ENCODE measurements around the gene FHOD3. TPM values are rescaled to one million over a fixed set of nuclear protein-coding genes. Genes with fewer than 3 reads are reported as not detected.

Gene FHOD3
- total RNA-seq, 2 experiments from 2014 or later, result not detected

DNA sequence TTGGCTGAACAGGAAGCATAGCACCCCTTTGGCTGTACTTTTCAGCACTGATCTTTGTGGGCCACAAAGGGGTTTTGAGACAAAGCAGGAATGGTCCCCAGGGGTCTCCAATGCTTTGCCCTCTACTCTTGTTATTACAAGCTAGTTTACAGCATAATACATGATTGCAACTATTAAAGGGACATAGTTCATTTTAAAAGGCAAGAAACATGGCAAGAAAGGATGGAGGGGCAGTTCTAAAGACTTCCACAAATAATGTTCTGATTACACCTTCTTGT lies 196.6 kb downstream of the FHOD3 start:
- no peak for ATAC-seq
- Mint-ChIP-seq H3K27ac (no peak overlapping the region), H3K9me3 (no peaks in the 10 kb centered on the region), H3K27me3 (peaks cover 12% of the 10 kb centered on the region), H3K4me3 (no peak overlapping the region), H3K4me1 (ENCODE audit: low read depth) (peaks cover 5% of the 10 kb centered on the region), H3K36me3 (ENCODE audit: low read depth) (no peaks in the 10 kb centered on the region)
- no peak for TF ChIP-seq CTCF (IDR thresholded peaks at IDR 0.05)
- intact Hi-C loops (cut with micrococcal nuclease), result no loop called here
- DNase-seq, result no peak
- POLR2A ChIA-PET, result no interaction called here
- CTCF ChIA-PET, result no interaction called here

DNA sequence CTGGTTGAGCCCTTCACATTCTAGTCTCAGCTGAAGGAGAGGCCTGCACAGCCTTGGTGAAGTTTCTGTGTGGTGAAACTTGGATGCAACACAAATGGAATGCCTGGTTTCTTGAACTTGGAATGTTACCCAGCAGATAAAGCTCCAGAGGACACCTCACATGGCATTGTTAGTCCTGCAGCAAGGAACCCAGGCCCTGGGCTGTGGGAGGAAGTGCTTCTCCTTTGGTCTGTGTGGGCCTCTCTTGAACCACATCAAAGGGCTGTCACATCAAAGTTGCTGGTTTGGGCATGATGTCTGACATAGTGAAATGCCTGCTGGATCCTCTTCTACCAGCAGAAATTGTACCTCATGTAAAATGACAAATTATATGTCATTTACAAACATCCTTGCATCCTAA lies 198.5 kb downstream of the FHOD3 start:
- H3K27ac Mint-ChIP-seq, result no peak overlapping the region
- H3K27me3 Mint-ChIP-seq, result peaks cover 8% of the 10 kb centered on the region
- ChIA-PET CTCF (no interaction called here), POLR2A (no interaction called here)
- TF ChIP-seq CTCF (IDR thresholded peaks at IDR 0.05), result no peak
- no peak for ATAC-seq
- H3K36me3 Mint-ChIP-seq (ENCODE audit: low read depth), result no peaks in the 10 kb centered on the region
- H3K4me1 Mint-ChIP-seq (ENCODE audit: low read depth), result peaks cover 5% of the 10 kb centered on the region
- peak; percentile 35 for DNase-seq
- H3K9me3 Mint-ChIP-seq, result no peaks in the 10 kb centered on the region
- H3K4me3 Mint-ChIP-seq, result no peak overlapping the region
- intact Hi-C loops (cut with micrococcal nuclease), result no loop called here

DNA sequence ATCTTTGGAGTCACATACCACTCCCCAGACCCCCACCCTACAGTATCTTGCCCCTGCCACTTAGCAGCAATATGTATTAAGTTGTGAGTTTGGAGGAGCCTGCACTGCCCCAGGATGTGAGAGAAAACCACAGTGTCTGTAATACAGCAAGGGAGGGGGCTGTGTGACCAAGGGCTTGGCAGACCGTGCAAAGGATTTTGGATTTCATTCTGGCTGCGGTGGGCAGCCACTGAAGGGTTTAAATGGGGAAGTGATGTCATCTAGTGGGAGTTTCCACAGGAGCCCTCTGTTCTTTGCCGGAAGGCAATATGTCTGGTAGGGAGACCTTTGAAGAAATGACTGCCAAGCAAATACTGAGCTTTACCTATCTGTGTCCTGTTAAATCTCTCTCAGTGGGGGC lies 202.4 kb downstream of the FHOD3 start:
- peaks cover 7% of the 10 kb centered on the region for H3K27me3 Mint-ChIP-seq
- TF ChIP-seq CTCF (IDR thresholded peaks at IDR 0.05), result no peak
- DNase-seq (peak; percentile 11), ATAC-seq (peak; percentile 47)
- H3K27ac Mint-ChIP-seq, result no peak overlapping the region
- POLR2A ChIA-PET, result no interaction called here
- CTCF ChIA-PET, result no interaction called here
- no peak overlapping the region for H3K4me3 Mint-ChIP-seq
- no peaks in the 10 kb centered on the region for H3K36me3 Mint-ChIP-seq (ENCODE audit: low read depth)
- intact Hi-C loops (cut with micrococcal nuclease), result no loop called here
- no peaks in the 10 kb centered on the region for H3K9me3 Mint-ChIP-seq
- H3K4me1 Mint-ChIP-seq (ENCODE audit: low read depth), result peaks cover 5% of the 10 kb centered on the region

DNA sequence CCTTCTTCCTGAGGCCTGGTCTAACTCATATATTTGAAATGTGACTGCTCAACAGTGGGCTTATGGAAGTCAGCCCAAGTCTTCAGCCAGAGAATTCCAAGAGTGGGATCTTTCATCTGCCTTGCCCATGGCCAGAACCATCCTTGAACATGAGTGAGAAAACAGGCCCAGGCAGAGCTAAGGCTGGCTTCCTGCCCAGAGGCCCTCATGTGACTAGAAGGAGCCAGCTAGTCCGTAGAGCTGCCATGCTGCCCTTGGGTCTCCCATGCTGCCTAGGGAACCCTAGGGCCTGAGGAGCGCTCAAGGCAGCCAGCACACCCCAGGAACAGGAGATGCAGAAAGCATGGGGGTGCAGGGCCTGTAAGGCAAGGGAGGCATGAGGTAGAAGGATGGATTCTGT lies 203.6 kb downstream of the FHOD3 start:
- no peak for TF ChIP-seq CTCF (IDR thresholded peaks at IDR 0.05)
- Mint-ChIP-seq H3K9me3 (no peaks in the 10 kb centered on the region), H3K36me3 (ENCODE audit: low read depth) (no peaks in the 10 kb centered on the region), H3K4me1 (ENCODE audit: low read depth) (peaks cover 2% of the 10 kb centered on the region), H3K4me3 (no peak overlapping the region), H3K27me3 (peaks cover 7% of the 10 kb centered on the region), H3K27ac (no peak overlapping the region)
- ChIA-PET CTCF (no interaction called here), POLR2A (no interaction called here)
- intact Hi-C loops (cut with micrococcal nuclease), result no loop called here
- no peak for ATAC-seq
- no peak for DNase-seq

GRCh38 chr18:36503477-36503876 lies 206.0 kb downstream of the FHOD3 start:
- no peaks in the 10 kb centered on the region for H3K36me3 Mint-ChIP-seq (ENCODE audit: low read depth)
- H3K9me3 Mint-ChIP-seq, result no peaks in the 10 kb centered on the region
- ChIA-PET POLR2A (no interaction called here), CTCF (no interaction called here)
- no peak for TF ChIP-seq CTCF (IDR thresholded peaks at IDR 0.05)
- H3K27ac Mint-ChIP-seq, result no peak overlapping the region
- DNase-seq, result no peak
- no peaks in the 10 kb centered on the region for H3K4me1 Mint-ChIP-seq (ENCODE audit: low read depth)
- intact Hi-C loops (cut with micrococcal nuclease), result no loop called here
- no peaks in the 10 kb centered on the region for H3K27me3 Mint-ChIP-seq
- no peak overlapping the region for H3K4me3 Mint-ChIP-seq
- no peak for ATAC-seq
